Activated T-cell treated with anti-CD3 and anti-CD28 coated beads, Interleukin-2, amount 50 U/mL, for 72 hours (primary cell): ENCODE measurements around the gene B3GNT5. TPM values are rescaled to one million over a fixed set of nuclear protein-coding genes. Genes with fewer than 3 reads are reported as not detected.
"Not testable (repeated sequence)": the region's sequence is repeated elsewhere in the genome, so short reads cannot be mapped to it uniquely, and the experiment has no call there.

Source experiments
- ATAC-seq, 2 donors: fragments of 150-1000 bp; cut with Tn5 transposase; replicated peaks in 1 of 2; 2 replicates each; pipeline ENCODE4 v1.10.0; 2021; ENCODE audit warnings: moderate library complexity in 2 of 2, mild to moderate bottlenecking in 1 of 2
- DNase-seq, 2 donors: peaks; one replicate each; pipeline ENCODE4 v3.0.0; 2021 to 2022; ENCODE audit warnings: mixed read lengths in 1 of 2
- H3K27ac Mint-ChIP-seq: one replicate; pipeline ENCODE4 v1.8.0; 2022; ENCODE audit warnings: mild to moderate bottlenecking, moderate library complexity, mixed read lengths
- H3K27me3 Mint-ChIP-seq: one replicate; pipeline ENCODE4 v1.8.0; 2022; ENCODE audit warnings: low read depth, mixed read lengths
- H3K36me3 Mint-ChIP-seq, 2 donors: one replicate each; pipeline ENCODE4 v1.8.0; 2022; ENCODE audit warnings: mixed read lengths in 2 of 2, mild to moderate bottlenecking in 1 of 2; ENCODE audit not compliant: insufficient read depth in 2 of 2
- H3K4me1 Mint-ChIP-seq: one replicate; pipeline ENCODE4 v1.8.0; 2022; ENCODE audit warnings: low read depth, mixed read lengths
- H3K4me3 Mint-ChIP-seq, 2 donors: one replicate each; pipeline ENCODE4 v1.8.0; 2022; ENCODE audit warnings: mild to moderate bottlenecking in 2 of 2, mixed read lengths in 2 of 2, moderate library complexity in 2 of 2
- H3K9me3 Mint-ChIP-seq, 2 donors: one replicate each; pipeline ENCODE4 v1.8.0; 2022; ENCODE audit warnings: mixed read lengths in 2 of 2
- total RNA-seq, 2 donors: library from RNA; stranded (reverse); gene quantifications; one replicate each; pipeline ENCODE4 v1.2.3, GENCODE V29; 2022

The B3GNT5 gene
- total RNA-seq, 2 donors from 2014 or later = 14.4 to 17.3 TPM

DNA sequence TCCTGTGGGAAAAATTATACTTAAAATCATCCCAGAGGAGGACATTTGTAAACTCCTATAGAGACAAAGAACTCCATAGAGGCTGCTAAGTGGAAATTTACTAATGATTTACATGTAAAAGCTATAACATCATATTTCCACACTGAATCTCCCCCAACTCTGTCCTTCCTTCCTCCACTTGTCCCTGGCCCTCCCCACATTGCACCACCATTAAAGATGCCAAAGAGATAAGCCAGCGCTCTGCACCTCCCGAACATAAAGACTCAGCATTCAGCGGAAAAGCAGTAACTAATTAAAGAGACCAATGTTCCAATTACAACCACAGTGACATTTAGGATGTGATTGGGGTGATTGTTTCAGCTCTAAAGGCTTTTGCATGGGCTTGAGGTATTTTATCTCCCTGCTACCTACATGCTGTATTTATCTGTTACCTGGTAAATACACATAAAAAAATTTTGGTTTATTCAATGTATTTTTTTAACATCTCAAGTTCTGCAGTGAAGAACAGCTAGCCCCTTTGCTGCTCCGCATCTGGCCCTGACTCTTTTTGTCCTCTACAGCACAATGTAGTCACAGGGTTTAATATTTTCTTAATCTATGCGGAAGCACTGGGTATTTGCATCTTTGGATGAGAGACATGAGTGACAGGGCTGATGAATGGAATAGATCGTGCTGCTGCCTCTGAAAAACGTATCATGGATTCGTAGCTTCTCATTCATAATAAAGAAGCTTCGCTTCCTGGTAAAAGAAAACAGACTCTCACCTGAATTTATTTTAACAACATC is 35.3 kb upstream of the B3GNT5 start:
- Mint-ChIP-seq H3K9me3 (no peaks in the 10 kb centered on the region), H3K36me3 (no peaks in the 10 kb centered on the region), H3K27ac (no peak overlapping the region), H3K27me3 (no peaks in the 10 kb centered on the region), H3K4me1 (peaks cover 29% of the 10 kb centered on the region), H3K4me3 (no peak overlapping the region)
- DNase-seq = no peak
- no peak for ATAC-seq

DNA sequence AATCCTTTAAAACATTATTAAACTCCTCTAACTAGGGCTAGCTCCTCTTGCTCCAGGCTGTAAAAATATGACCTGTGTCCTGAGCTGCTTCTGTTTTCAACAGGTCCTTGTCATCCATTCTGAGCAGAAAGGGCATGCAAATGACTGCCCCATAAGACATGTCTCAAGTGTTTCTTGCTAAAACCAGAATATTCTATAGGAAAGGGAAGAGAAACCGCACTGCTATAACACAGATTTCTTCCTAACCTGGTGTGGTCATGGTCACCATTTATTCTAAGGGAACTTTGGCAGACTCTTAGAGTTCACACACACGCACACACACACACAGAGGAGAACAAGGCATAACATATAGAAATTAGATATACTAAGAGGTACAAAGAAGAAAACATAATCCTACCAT is 34.2 kb upstream of the B3GNT5 start:
- Mint-ChIP-seq H3K4me3 (no peak overlapping the region), H3K27ac (no peak overlapping the region), H3K9me3 (no peaks in the 10 kb centered on the region), H3K27me3 (no peaks in the 10 kb centered on the region), H3K36me3 (no peaks in the 10 kb centered on the region), H3K4me1 (peaks cover 36% of the 10 kb centered on the region)
- no peak for ATAC-seq
- DNase-seq = no peak

DNA sequence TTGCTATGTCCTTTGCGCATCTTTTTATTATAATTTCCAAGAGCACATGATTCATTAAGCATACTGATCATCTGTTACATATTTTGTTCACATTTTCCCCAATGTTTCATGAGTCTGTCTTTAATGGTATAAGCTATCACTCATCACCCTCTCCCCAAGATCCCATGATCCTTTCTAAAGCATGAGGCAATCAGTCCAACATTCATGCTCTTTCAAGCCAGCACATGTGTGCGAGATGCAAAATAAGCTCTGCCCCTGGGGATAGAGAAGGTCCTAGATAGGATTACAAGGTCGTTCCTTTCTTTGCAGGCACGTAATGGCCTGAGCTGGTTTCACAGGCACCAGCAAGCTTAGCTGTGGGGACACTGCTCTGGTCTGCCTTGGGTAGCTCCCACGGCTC is 32.2 kb upstream of the B3GNT5 start:
- Mint-ChIP-seq H3K27me3 (no peaks in the 10 kb centered on the region), H3K4me3 (no peak overlapping the region), H3K36me3 (no peaks in the 10 kb centered on the region), H3K4me1 (peaks cover 51% of the 10 kb centered on the region), H3K9me3 (no peaks in the 10 kb centered on the region), H3K27ac (no peak overlapping the region)
- DNase-seq (no peak), ATAC-seq (no peak)

DNA sequence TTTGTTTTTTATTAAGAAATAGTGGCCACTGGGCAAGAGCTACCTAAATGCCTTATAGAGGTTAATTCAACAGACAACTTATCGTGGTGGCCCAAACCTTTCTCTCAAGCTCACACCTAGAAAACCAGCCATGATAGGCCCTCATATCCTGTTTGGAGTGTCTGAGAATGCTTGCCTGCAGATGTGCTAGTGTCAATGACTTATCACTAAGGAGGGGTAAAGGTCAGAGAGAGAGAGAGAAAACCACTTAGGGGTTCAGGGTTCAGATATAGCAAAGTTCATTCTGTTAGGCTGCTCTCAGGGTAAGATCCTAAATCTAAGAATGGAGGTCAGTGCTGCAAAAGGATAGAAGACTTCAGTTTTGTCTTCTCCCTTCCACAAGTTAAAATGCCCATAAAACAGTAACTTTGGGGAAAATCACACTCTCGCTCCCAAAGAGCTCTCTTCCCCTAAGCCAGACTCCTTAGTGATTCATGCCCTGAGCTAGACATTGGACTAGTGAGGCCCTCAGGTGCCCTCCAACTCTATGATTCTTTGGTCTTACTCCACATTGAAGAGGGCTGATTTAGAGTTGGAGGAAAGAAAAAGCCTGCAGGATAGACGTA is 30.3 kb upstream of the B3GNT5 start:
- Mint-ChIP-seq H3K4me3 (no peak overlapping the region), H3K9me3 (peaks cover 0 to 3% of the 10 kb centered on the region in 2 donors), H3K27ac (no peak overlapping the region), H3K27me3 (no peaks in the 10 kb centered on the region), H3K4me1 (peaks cover 60% of the 10 kb centered on the region), H3K36me3 (peaks cover 0 to 2% of the 10 kb centered on the region in 2 donors)
- ATAC-seq (no peak), DNase-seq (no peak)

DNA sequence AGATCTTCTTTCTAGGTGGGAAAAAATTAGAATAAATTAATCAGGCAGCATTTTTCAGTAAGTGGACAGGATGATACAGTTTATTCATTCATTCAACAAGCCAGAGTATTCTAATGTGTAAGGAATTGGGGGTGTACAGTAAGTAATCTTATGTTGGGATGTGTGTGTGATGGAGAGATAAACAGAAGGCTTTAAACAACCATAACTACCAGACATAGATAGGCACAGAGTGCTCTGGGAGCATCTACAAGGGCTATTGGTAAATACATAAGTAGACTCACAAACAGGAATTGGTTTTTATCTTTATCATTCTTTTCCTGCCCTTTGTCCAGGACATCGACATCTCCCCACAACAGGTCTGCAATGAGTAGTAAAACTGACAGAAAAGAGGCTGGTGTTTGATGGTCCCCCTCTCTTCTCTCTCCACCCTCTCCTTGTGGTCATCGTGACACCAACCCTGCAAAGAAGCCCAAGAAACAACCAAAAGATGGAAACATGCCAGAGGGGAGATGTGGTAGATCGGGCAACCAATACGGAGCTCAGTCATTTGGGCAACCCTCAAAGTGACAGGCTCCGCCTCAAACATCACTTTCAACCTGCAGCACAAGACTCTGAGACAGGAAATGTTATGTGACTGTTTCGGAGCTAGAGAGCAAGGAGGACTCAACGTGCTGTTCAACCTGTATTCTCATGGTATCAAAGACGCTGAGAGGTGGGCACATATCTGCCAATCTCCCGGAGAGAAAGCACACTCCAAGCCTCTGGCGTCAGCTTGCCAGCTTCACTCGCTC is 28.7 kb upstream of the B3GNT5 start:
- H3K4me1 Mint-ChIP-seq = peaks cover 46% of the 10 kb centered on the region
- peaks cover 0 to 3% of the 10 kb centered on the region in 2 donors for H3K9me3 Mint-ChIP-seq
- H3K36me3 Mint-ChIP-seq = peaks cover 0 to 2% of the 10 kb centered on the region in 2 donors
- H3K4me3 Mint-ChIP-seq = peak overlapping the region; percentile 47 to 72
- DNase-seq = peak; percentile 58 to 63
- peak; percentile 91 to 97 for ATAC-seq
- H3K27me3 Mint-ChIP-seq = no peaks in the 10 kb centered on the region
- no peak overlapping the region for H3K27ac Mint-ChIP-seq

DNA sequence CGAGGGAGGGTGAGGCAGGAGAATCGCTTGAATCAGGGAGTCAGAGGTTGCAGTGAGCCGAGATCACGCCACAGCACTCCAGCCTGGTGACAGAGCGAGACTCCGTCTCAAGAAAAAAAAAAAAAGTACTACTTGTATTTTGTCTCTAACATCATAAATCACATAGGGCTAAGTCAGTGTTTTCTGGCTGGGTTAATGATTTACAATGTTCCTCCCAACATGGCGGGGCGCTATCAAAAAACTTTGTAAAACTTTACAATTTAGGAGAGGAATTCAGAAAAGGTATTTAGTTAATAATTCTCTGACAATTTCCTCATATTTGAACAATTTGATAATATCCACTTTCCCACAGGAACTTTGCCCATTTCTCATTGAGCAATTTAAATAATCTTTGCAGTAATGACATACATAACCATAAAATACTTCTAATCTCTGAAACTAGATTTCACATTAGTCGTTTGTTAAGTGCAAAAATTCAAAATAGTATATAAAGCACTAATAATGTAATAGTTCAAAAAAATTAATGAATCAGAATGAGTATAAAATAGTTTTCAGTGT is 26.6 kb upstream of the B3GNT5 start:
- Mint-ChIP-seq H3K4me1 (peaks cover 41% of the 10 kb centered on the region), H3K9me3 (peaks cover 0 to 3% of the 10 kb centered on the region in 2 donors), H3K36me3 (peaks cover 0 to 2% of the 10 kb centered on the region in 2 donors), H3K4me3 (no peak overlapping the region), H3K27me3 (no peaks in the 10 kb centered on the region), H3K27ac (no peak overlapping the region)
- ATAC-seq (no peak), DNase-seq (no peak)

DNA sequence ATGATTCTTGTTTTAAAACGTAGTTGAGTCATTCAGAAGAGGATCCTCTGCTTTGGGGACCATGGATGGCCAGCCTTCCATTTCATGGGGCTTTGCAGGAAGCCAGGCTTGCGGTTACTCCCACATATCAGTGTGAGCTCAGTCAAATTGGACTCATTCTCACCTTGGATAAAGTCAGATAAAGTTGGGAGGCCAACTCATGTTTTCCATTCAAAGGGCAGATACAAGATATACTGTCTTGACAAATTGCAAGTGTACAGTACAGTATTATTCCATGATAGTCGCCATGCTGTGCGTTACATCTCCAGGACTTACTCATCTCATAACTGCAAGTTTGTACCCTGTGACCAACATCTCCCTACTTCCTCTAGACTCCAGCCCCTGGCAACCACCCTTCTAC is 25.5 kb upstream of the B3GNT5 start:
- peaks cover 0 to 3% of the 10 kb centered on the region in 2 donors for H3K9me3 Mint-ChIP-seq
- no peak overlapping the region for H3K27ac Mint-ChIP-seq
- ATAC-seq (peak; percentile 34 to 35), DNase-seq (peak in 1 of 2 donors; percentile 9)
- H3K4me1 Mint-ChIP-seq = peaks cover 40% of the 10 kb centered on the region
- H3K36me3 Mint-ChIP-seq = peaks cover 0 to 2% of the 10 kb centered on the region in 2 donors
- no peak overlapping the region for H3K4me3 Mint-ChIP-seq
- H3K27me3 Mint-ChIP-seq = no peaks in the 10 kb centered on the region

DNA sequence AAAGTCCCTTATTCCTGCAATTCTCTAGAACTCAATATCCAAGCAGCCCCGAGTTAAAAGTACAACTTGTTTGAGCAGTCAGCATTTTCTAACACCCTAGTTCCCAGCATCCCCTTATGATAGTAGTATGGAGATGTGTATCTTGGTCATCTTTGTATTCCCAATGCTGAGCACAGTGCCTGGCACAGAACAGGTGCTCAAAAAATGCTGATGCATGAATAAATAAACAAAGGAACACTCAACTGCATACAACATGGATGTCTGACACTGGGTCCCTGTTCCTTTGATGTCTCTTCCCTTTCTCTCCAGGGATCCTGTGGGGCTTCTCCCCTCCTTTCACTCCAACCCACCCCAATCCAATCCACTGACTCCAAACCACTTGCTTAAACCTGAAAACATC is 23.9 kb upstream of the B3GNT5 start:
- Mint-ChIP-seq H3K27ac (no peak overlapping the region), H3K9me3 (peaks cover 0 to 3% of the 10 kb centered on the region in 2 donors), H3K36me3 (peaks cover 0 to 2% of the 10 kb centered on the region in 2 donors), H3K27me3 (no peaks in the 10 kb centered on the region), H3K4me3 (no peak overlapping the region), H3K4me1 (peaks cover 24% of the 10 kb centered on the region)
- ATAC-seq = no peak
- no peak for DNase-seq

DNA sequence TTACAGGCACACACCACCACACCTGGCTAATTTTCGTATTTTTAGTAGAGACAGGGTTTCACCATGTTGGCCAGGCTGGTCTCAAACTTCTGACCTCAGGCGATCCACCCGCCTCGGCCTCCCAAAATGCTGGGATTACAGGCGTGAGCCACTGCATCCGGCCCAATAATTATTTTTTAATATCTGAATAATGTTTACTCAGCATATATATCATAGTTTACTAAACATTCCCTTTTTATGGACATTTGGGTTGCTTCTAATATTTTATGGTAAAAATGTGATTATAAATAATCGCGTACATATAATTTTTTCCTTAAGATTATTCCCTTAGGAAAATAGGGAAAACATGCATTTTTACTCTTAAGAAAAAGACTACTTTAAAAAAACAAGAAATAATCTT is 22.8 kb upstream of the B3GNT5 start:
- not testable (repeated sequence) for ATAC-seq, H3K9me3 Mint-ChIP-seq, DNase-seq, H3K27ac Mint-ChIP-seq, H3K4me3 Mint-ChIP-seq, H3K36me3 Mint-ChIP-seq, H3K27me3 Mint-ChIP-seq
- peaks cover 13% of the 10 kb centered on the region for H3K4me1 Mint-ChIP-seq

DNA sequence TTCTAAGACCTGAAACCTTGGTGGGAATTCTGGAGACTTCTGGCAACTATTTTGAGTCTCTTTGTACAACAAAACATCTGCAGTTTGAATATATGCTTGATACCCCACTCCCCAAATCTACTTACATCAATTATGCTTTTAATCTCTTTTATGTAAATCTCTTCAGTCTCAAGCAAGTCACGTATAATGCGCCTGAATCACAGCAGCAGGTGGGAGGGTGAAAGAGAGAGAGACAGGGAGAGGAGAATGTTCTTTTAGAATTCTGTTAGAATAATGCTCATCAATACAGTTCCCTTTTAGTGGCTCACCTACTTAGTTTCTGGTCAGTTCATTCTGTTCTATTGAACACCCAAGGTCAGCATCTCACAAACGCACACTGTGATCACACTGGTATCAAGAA is 22.2 kb upstream of the B3GNT5 start:
- Mint-ChIP-seq H3K36me3 (peaks cover 0 to 2% of the 10 kb centered on the region in 2 donors), H3K27ac (no peak overlapping the region), H3K4me1 (peaks cover 12% of the 10 kb centered on the region), H3K9me3 (peaks cover 0 to 3% of the 10 kb centered on the region in 2 donors), H3K4me3 (no peak overlapping the region), H3K27me3 (no peaks in the 10 kb centered on the region)
- DNase-seq (no peak), ATAC-seq (no peak)

DNA sequence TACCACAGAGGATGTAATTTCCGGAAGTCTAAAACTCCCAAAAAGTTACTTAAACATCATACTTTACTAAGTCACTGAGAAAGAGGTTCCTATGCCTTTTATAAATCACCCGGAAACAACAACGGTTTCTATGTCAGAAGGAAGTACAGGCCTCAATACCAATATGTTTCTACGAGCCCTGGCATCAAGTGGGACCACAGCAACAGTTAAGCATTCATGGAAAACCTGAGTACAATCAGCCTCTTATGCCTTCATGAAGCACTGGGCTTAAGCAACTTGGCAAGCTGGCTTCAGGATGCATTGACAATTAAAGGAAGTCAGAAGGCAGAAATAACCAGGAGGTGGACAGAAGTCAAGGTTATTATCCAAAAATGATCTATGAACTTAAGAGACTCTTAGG is 19.1 kb upstream of the B3GNT5 start:
- H3K4me1 Mint-ChIP-seq = no peaks in the 10 kb centered on the region
- no peak for ATAC-seq

DNA sequence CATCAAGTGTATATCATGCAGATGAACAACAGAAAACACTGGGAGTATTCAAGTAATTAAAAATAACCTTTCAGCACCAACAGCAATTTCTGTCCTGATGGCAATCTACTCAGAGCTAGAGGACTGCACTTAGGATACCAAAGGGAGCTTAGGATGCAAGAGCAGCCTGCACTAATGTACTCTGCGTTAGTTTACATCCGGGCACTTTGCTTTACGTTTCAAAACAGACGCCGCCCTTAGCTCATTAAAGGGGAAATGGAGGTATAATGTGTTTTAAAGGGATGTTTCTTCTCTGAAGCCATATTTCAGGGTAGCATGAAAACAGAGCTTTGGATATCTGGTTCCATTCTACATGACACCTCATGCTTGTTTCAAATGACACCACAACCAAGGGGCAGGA is 14.0 kb upstream of the B3GNT5 start:
- Mint-ChIP-seq H3K36me3 (peaks cover 14 to 23% of the 10 kb centered on the region in 2 donors), H3K27me3 (peaks cover 13% of the 10 kb centered on the region), H3K4me3 (no peak overlapping the region), H3K9me3 (peaks cover 9 to 13% of the 10 kb centered on the region in 2 donors), H3K27ac (no peak overlapping the region), H3K4me1 (peaks cover 5% of the 10 kb centered on the region)
- ATAC-seq (no peak), DNase-seq (no peak)

More for the DNA sequence above, 19.1 kb upstream of the B3GNT5 start:
- H3K27ac Mint-ChIP-seq = no peak overlapping the region
- H3K36me3 Mint-ChIP-seq = no peaks in the 10 kb centered on the region
- H3K4me3 Mint-ChIP-seq = no peak overlapping the region
- DNase-seq = no peak
- H3K9me3 Mint-ChIP-seq = no peaks in the 10 kb centered on the region
- H3K27me3 Mint-ChIP-seq = no peaks in the 10 kb centered on the region

DNA sequence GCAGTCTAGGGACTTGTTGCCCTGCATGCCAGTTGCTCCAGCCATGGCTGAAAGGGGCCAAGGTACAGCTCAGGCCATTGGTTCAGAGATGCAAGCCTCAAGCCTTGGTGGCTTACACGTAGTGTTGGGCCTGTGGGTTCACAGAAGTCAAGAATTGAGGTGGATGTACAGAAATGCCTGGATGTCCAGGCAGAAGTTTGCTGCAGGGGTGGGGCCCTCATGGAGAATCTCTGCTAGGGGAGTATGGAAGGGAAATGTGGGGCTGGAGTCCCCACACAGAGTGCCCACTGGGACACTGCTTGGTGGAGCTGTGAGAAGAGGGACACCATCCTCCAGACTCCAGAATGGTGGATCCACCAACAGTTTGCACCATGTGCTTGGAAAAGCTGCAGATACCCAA is 10.6 kb upstream of the B3GNT5 start:
- Mint-ChIP-seq H3K36me3 (peaks cover 14 to 25% of the 10 kb centered on the region in 2 donors), H3K4me1 (peaks cover 17% of the 10 kb centered on the region), H3K9me3 (peaks cover 9 to 13% of the 10 kb centered on the region in 2 donors), H3K4me3 (no peak overlapping the region), H3K27me3 (peaks cover 13% of the 10 kb centered on the region), H3K27ac (no peak overlapping the region)
- ATAC-seq = no peak
- DNase-seq = no peak
